HK-2 (cell line): ENCODE data around the gene PLCL1.

Experiments used
- DNase-seq: peaks from one replicate; pipeline ENCODE4 v3.0.0-alpha.2; 2018; ENCODE audit not compliant: unreplicated experiment

The PLCL1 gene

GRCh38 chr2:197804049-197804757 lies at the start of gene PLCL1:
TSS of gene PLCL1 (plus strand) at chr2:197804593.
- peak; percentile 88 for DNase-seq

GRCh38 chr2:197759013-197759412 lies 45.4 kb upstream of the PLCL1 start:
- no peak for DNase-seq

- no peak for DNase-seq
Observed at GRCh38 chr2:197759625-197760292, 44.6 kb upstream of the PLCL1 start.

- no peak for DNase-seq
Observed at GRCh38 chr2:197760293-197760657, 44.1 kb upstream of the PLCL1 start.

GRCh38 chr2:197777823-197778407 lies 26.5 kb upstream of the PLCL1 start:
- no peak for DNase-seq

- no peak for DNase-seq
Observed at GRCh38 chr2:197779261-197779660, 25.1 kb upstream of the PLCL1 start.

GRCh38 chr2:197782126-197782525 lies 22.3 kb upstream of the PLCL1 start:
- no peak for DNase-seq

- no peak for DNase-seq
Observed at GRCh38 chr2:197784956-197785941, 19.1 kb upstream of the PLCL1 start, which contains the start of gene BOLL. TSS of gene BOLL (minus strand) at chr2:197785319. CDS start at chr2:197781850, 3,469 bp downstream.

- no peak for DNase-seq
Observed at GRCh38 chr2:197786010-197786877, 18.1 kb upstream of the PLCL1 start.

GRCh38 chr2:197793456-197793855 lies 10.9 kb upstream of the PLCL1 start:
- no peak for DNase-seq

- DNase-seq = no peak
Observed at GRCh38 chr2:197795277-197795676, 9.1 kb upstream of the PLCL1 start.

GRCh38 chr2:197798187-197798586 lies 6.2 kb upstream of the PLCL1 start:
- DNase-seq = no peak

- DNase-seq = no peak
Observed at GRCh38 chr2:197799068-197799467, 5.3 kb upstream of the PLCL1 start.

- DNase-seq = no peak
Observed at GRCh38 chr2:197800091-197800490, 4.3 kb upstream of the PLCL1 start.

GRCh38 chr2:197801033-197801432 lies 3.4 kb upstream of the PLCL1 start:
- DNase-seq = no peak

- no peak for DNase-seq
Observed at GRCh38 chr2:197803033-197803444, 1.4 kb upstream of the PLCL1 start.

- no peak for DNase-seq
Observed at GRCh38 chr2:197804758-197805714, 643 bp downstream of the PLCL1 start.

- DNase-seq = no peak
Observed at GRCh38 chr2:197805715-197806633, 1.6 kb downstream of the PLCL1 start.

GRCh38 chr2:197809064-197809463 lies 4.7 kb downstream of the PLCL1 start:
- DNase-seq = no peak
